Gastroesophageal sphincter (tissue), 4 donors: ENCODE data around the gene NXPE3. TPM values are rescaled to one million over a fixed set of nuclear protein-coding genes. Genes with fewer than 3 reads are reported as not detected.

ENCODE experiments used
- ATAC-seq: fragments of 150-250 bp; one replicate; pipeline ENCODE4 v1.9.1; 2016; ENCODE audit warnings: mild to moderate bottlenecking, moderate library complexity
- H3K27ac ChIP-seq, 4 donors: fragments of 200-600 bp; sonication (generic) in 3 of 4; 1 replicate in 3 of 4; 2 replicates in 1 of 4; pipeline ENCODE4 v1.5.1; 2016 to 2019
- H3K27me3 ChIP-seq: fragments of 200-600 bp; sonication (generic); one replicate; pipeline ENCODE4 v1.5.1; 2019
- H3K36me3 ChIP-seq, 2 donors: fragments of 200-600 bp; sonication (generic); one replicate each; pipeline ENCODE4 v1.5.1; 2019; ENCODE audit warnings: control low read depth in 1 of 2
- H3K4me1 ChIP-seq, 3 donors: fragments of 200-600 bp; sonication (generic); 1 replicate in 2 of 3; 2 replicates in 1 of 3; pipeline ENCODE4 v1.5.1; 2016 to 2019; ENCODE audit warnings: control low read depth in 2 of 3
- H3K4me3 ChIP-seq, 2 donors: fragments of 200-600 bp; sonication (generic); one replicate each; pipeline ENCODE4 v1.5.1; 2019; ENCODE audit warnings: mild to moderate bottlenecking in 1 of 2, moderate library complexity in 1 of 2
- H3K9me3 ChIP-seq, 3 donors: fragments of 200-600 bp; sonication (generic); one replicate each; pipeline ENCODE4 v1.5.1; 2017 to 2019; ENCODE audit warnings: control low read depth in 2 of 3
- EP300 ChIP-seq: sonication (generic); formaldehyde crosslinking; IDR thresholded peaks from one replicate; pipeline ENCODE4 v1.6.1; 2017; ENCODE audit warnings: antibody characterized with exemption, mild to moderate bottlenecking
- POLR2A ChIP-seq, 2 donors: fragments of 450-650 bp; IDR thresholded peaks; one replicate each; pipeline ENCODE4 v1.6.1; 2017; ENCODE audit warnings: antibody characterized with exemption in 2 of 2, mild to moderate bottlenecking in 2 of 2, moderate library complexity in 1 of 2
- POLR2AphosphoS5 ChIP-seq: sonication (generic); formaldehyde crosslinking; IDR thresholded peaks from one replicate; pipeline ENCODE4 v1.6.1; 2017; ENCODE audit warnings: antibody characterized with exemption
- WGBS, 2 donors: methylation state at CpG; one replicate each; pipeline ENCODE4 v1.1.5; 2018; ENCODE audit warnings: low coverage in 1 of 2; 5-methylcytosine and 5-hydroxymethylcytosine counted together
- total RNA-seq, 4 donors: library from RNA; depleted of rRNA; stranded (reverse); fragments of >200 nt; gene quantifications; one replicate each; pipeline ENCODE4 v1.1.0, GENCODE V29; 2016
- TF ChIP-seq, protein P1 (sequence below), 4 experiments: fragments of 200-600 bp in 2 of 4; fragments of 450-650 bp in 2 of 4; sonication (generic) in 1 of 4; IDR thresholded peaks; one replicate each; pipeline ENCODE4 v1.5.1; 2017 to 2019; ENCODE audit warnings: antibody characterized with exemption in 4 of 4, mild to moderate bottlenecking in 2 of 4, moderate library complexity in 2 of 4

Gene NXPE3
- total RNA-seq, 4 donors from 2014 or later: 12.5 to 32.8 (median 18.9) TPM

DNA sequence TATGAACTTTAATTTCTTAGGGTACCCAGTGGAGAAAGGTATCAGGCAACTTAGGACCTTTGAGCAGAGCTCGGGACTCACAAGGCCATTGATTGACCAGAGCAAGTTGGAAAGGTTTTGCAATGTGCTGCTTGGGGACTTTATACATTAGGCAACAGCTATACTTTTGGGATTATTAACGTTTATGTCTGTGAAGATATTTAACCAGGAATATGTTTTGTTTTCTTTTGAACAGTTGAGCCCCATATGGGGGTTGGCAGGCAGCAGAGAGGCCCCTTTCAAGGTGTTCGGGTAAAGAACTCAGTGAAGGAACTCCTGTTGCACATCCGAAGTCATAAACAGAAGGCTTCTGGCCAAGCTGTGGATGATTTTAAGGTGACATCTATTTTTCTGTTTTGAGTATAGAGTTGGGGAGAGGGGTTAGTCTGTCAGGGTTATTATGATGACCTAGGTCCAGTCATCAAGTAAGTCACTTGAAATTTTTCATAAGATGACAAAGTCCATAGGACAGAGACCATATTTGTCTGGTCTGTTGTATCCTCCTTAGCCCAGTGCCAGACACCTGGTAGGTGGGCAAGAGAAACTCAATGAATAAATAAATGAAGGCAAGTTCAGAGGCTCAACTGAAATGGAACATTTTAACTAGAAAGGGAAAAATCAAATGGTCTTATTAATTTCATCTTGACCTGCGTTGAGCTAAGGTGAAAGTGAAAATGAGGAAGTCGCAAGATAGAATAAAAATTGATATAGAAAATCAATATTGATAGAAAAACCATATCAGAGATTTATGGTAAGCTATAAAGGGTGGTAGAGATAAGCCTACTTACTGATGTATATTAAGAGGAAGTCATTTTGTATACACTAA is 73.1 kb downstream of the NXPE3 start:
- H3K36me3 ChIP-seq: peaks cover 28 to 55% of the 10 kb centered on the region in 2 donors
- H3K27ac ChIP-seq: peak overlapping the region; percentile 96 to 100 (median 98)
- WGBS, 2 donors: 65 to 72% methylated on average over 4 to 6 of the region's 6 CpGs
- ATAC-seq: no peak
- TF ChIP-seq POLR2AphosphoS5 (no peak), POLR2A (IDR thresholded peaks at IDR 0.05) (no peak), EP300 (no peak)
- TF ChIP-seq, protein P1, sequence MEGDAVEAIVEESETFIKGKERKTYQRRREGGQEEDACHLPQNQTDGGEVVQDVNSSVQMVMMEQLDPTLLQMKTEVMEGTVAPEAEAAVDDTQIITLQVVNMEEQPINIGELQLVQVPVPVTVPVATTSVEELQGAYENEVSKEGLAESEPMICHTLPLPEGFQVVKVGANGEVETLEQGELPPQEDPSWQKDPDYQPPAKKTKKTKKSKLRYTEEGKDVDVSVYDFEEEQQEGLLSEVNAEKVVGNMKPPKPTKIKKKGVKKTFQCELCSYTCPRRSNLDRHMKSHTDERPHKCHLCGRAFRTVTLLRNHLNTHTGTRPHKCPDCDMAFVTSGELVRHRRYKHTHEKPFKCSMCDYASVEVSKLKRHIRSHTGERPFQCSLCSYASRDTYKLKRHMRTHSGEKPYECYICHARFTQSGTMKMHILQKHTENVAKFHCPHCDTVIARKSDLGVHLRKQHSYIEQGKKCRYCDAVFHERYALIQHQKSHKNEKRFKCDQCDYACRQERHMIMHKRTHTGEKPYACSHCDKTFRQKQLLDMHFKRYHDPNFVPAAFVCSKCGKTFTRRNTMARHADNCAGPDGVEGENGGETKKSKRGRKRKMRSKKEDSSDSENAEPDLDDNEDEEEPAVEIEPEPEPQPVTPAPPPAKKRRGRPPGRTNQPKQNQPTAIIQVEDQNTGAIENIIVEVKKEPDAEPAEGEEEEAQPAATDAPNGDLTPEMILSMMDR (IDR thresholded peaks at IDR 0.05): no peak
- H3K27me3 ChIP-seq: no peaks in the 10 kb centered on the region
- no peaks in the 10 kb centered on the region for H3K9me3 ChIP-seq
- peaks cover 13 to 72% (median 15%) of the 10 kb centered on the region in 3 donors for H3K4me1 ChIP-seq
- H3K4me3 ChIP-seq: peak overlapping the region; percentile 64 to 87

DNA sequence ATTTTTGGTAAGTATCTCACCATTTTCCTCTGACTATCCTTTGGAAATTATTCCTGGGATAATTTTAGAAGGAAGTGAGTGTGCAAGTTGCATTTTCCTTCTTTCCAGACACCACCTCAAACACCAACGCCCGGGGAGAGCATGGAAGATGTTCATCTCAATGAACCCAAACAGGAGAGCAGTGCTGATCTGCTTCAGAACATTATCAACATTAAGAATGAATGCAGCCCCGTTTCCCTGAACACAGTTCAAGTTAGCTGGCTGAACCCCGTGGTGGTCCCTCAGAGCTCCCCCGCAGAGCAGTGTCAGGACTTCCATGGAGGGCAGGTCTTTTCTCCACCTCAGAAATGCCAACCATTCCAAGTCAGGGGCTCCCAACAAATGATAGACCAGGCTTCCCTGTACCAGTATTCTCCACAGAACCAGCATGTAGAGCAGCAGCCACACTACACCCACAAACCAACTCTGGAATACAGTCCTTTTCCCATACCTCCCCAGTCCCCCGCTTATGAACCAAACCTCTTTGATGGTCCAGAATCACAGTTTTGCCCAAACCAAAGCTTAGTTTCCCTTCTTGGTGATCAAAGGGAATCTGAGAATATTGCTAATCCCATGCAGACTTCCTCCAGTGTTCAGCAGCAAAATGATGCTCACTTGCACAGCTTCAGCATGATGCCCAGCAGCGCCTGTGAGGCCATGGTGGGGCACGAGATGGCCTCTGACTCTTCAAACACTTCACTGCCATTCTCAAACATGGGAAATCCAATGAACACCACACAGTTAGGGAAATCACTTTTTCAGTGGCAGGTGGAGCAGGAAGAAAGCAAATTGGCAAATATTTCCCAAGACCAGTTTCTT is 74.2 kb downstream of the NXPE3 start:
- peaks cover 35 to 66% of the 10 kb centered on the region in 2 donors for H3K36me3 ChIP-seq
- peak overlapping the region in 1 of 2 donors; percentile 87 for H3K4me3 ChIP-seq
- TF ChIP-seq POLR2A (IDR thresholded peaks at IDR 0.05): no peak
- TF ChIP-seq, protein P1 (IDR thresholded peaks at IDR 0.05): no peak
- TF ChIP-seq POLR2AphosphoS5: peak; percentile 50
- no peak for TF ChIP-seq EP300
- H3K27ac ChIP-seq: peak overlapping the region in 3 of 4 donors; percentile 40 to 47 (median 46)
- WGBS, 2 donors: 85 to 86% methylated on average over 1 to 5 of the region's 8 CpGs
- no peaks in the 10 kb centered on the region for H3K9me3 ChIP-seq
- peaks cover 9 to 74% (median 13%) of the 10 kb centered on the region in 3 donors for H3K4me1 ChIP-seq
- no peaks in the 10 kb centered on the region for H3K27me3 ChIP-seq
- ATAC-seq: no peak

DNA sequence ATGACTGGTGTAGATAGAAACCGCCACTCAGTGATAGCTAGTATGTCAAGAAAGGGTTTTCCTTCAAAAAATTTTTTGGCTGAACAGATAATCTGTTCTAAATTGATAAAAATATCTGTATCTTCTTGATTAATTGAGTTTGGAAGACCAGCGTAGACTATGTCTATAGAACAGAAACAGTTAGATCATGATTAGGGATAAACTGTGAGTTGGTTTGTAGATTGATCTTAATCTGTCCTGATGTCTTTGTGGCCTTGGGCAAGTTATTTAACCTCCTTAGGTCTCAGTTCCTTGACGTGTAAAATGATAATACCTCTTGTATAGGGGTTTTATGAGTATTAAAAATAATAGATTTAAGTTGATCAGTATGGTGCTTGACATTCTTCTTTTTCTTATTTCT is 75.0 kb downstream of the NXPE3 start:
- peaks cover 38 to 74% of the 10 kb centered on the region in 2 donors for H3K36me3 ChIP-seq
- H3K27me3 ChIP-seq: no peaks in the 10 kb centered on the region
- peak overlapping the region in 2 of 4 donors; percentile 40 to 46 for H3K27ac ChIP-seq
- peaks cover 10 to 74% (median 12%) of the 10 kb centered on the region in 3 donors for H3K4me1 ChIP-seq
- no peak for ATAC-seq
- WGBS, 2 donors: 84 to 98% methylated on average over 3 of the region's 3 CpGs
- peak overlapping the region in 1 of 2 donors; percentile 87 for H3K4me3 ChIP-seq
- TF ChIP-seq POLR2A (IDR thresholded peaks at IDR 0.05) (no peak), POLR2AphosphoS5 (no peak), EP300 (no peak)
- TF ChIP-seq, protein P1 (IDR thresholded peaks at IDR 0.05): no peak
- no peaks in the 10 kb centered on the region for H3K9me3 ChIP-seq

DNA sequence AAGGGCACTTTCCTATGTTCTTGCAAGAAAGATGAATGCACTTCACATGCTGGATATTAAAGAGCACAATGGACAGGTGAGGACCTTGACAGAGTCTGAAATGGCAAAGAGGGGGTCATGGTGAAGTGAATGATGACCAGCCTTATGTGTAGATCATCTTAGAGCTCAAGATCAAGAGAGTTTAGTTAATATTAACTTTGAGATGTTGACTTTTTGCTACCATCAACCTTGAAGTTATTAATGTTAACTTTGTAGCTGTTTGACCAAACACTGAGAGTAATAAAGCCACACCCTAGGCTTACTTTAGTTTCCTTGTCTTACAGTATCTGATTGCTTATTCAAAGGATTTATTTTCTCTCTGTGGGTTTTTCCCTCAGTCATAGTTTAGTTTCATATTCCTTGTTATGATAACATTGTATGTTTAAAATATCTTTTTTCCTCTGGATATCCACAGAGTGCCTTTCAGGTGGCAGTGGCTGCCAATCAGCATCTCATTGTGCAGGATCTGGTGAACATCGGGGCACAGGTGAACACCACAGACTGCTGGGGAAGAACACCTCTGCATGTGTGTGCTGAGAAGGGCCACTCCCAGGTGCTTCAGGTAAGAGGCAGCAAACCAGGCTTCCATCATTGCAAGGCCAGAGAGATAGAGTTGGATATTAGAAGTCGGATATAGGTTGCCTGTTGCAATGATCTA is 75.7 kb downstream of the NXPE3 start:
- WGBS, 2 donors: 100% methylated on average over 1 of the region's 2 CpGs; no CpG with 5 or more reads in 1 of the 2 donors
- Histone ChIP-seq H3K4me1 (peaks cover 10 to 74% (median 12%) of the 10 kb centered on the region in 3 donors), H3K36me3 (peaks cover 44 to 81% of the 10 kb centered on the region in 2 donors), H3K27me3 (no peaks in the 10 kb centered on the region), H3K4me3 (peak overlapping the region in 1 of 2 donors; percentile 87), H3K27ac (peak overlapping the region in 2 of 4 donors; percentile 20 to 40), H3K9me3 (no peaks in the 10 kb centered on the region)
- ATAC-seq: no peak
- TF ChIP-seq POLR2A (IDR thresholded peaks at IDR 0.05): no peak
- TF ChIP-seq EP300: no peak
- no peak for TF ChIP-seq POLR2AphosphoS5
- TF ChIP-seq, protein P1 (IDR thresholded peaks at IDR 0.05): no peak
